BLaER1 treated with 17β-estradiol and CSF1 and Interleukin-3, amounts not matched to agents 10 nM and 100 nM (cell line): ENCODE results near the gene GFPT2.
A peak's percentile ranks its signal among the peaks of the same experiment; 100 is the strongest.

Experiments used
- H3K27ac ChIP-seq, 11 experiments: shearing (Covaris generic); formaldehyde crosslinking; 2 replicates each; pipeline ENCODE4 v1.8.1; 2022
- H3K27me3 ChIP-seq, 11 experiments: shearing (Covaris generic); formaldehyde crosslinking; 2 replicates each; pipeline ENCODE4 v1.8.1; 2022
- H3K36me3 ChIP-seq, 11 experiments: shearing (Covaris generic); formaldehyde crosslinking; 2 replicates each; pipeline ENCODE4 v1.8.1; 2022
- H3K4me1 ChIP-seq, 10 experiments: shearing (Covaris generic); formaldehyde crosslinking; 2 replicates each; pipeline ENCODE4 v1.8.1; 2022
- H3K4me2 ChIP-seq, 11 experiments: shearing (Covaris generic); formaldehyde crosslinking; 2 replicates each; pipeline ENCODE4 v1.8.1; 2022
- H3K4me3 ChIP-seq, 10 experiments: shearing (Covaris generic); formaldehyde crosslinking; 2 replicates each; pipeline ENCODE4 v1.8.1; 2022
- H3K9ac ChIP-seq, 11 experiments: shearing (Covaris generic); formaldehyde crosslinking; 2 replicates each; pipeline ENCODE4 v1.8.1; 2022
- H3K9me3 ChIP-seq, 11 experiments: shearing (Covaris generic); formaldehyde crosslinking; replicated peaks in 1 of 11; 2 replicates each; pipeline ENCODE4 v1.8.1; 2022
- H4K20me1 ChIP-seq, 11 experiments: shearing (Covaris generic); formaldehyde crosslinking; 2 replicates each; pipeline ENCODE4 v1.8.1; 2022
- Cebpa-rat ChIP-seq, 11 experiments: shearing (Covaris generic); IDR thresholded peaks; 2 replicates each; pipeline ENCODE4 v1.8.1; 2022

Gene GFPT2

GRCh38 chr5:180296771-180297170 is 56.4 kb downstream of the GFPT2 start:
- Histone ChIP-seq H3K4me1 (peaks cover 15 to 39% (median 27%) of the 10 kb centered on the region in 10 experiments), H3K4me2 (no peak overlapping the region; a peak in 1 of 22 replicates), H3K27me3 (no peaks in the 10 kb centered on the region; a peak in 1 of 22 replicates), H3K27ac (no peak overlapping the region), H3K9me3 (no peaks in the 10 kb centered on the region), H3K4me3 (no peak overlapping the region), H4K20me1 (peaks cover 0 to 19% (median 5%) of the 10 kb centered on the region in 11 experiments; a peak in 7 of 22 replicates), H3K9ac (no peak overlapping the region), H3K36me3 (peaks cover 0 to 8% (median 0%) of the 10 kb centered on the region in 11 experiments; a peak in 2 of 22 replicates)
- no peak for TF ChIP-seq Cebpa-rat (IDR thresholded peaks at IDR 0.05)

GRCh38 chr5:180294913-180295555 is 58.1 kb downstream of the GFPT2 start:
- TF ChIP-seq Cebpa-rat (IDR thresholded peaks at IDR 0.05), result no peak
- Histone ChIP-seq H4K20me1 (peaks cover 8 to 29% (median 15%) of the 10 kb centered on the region in 11 experiments; a peak in 20 of 22 replicates), H3K36me3 (peaks cover 0 to 8% (median 0%) of the 10 kb centered on the region in 11 experiments; a peak in 2 of 22 replicates), H3K27me3 (no peaks in the 10 kb centered on the region), H3K9ac (peak overlapping the region in 3 of 11 experiments; percentile 13 to 40 (median 32); a peak in 1 of 22 replicates), H3K27ac (no peak overlapping the region), H3K4me3 (no peak overlapping the region), H3K4me2 (peak overlapping the region in 3 of 11 experiments; percentile 19 to 42 (median 28); a peak in 5 of 22 replicates), H3K4me1 (peaks cover 25 to 49% (median 37%) of the 10 kb centered on the region in 10 experiments), H3K9me3 (no peaks in the 10 kb centered on the region)

GRCh38 chr5:180294411-180294810 is 58.7 kb downstream of the GFPT2 start:
- Histone ChIP-seq H3K9ac (peak overlapping the region in 5 of 11 experiments; percentile 4 to 40 (median 13); a peak in 2 of 22 replicates), H3K36me3 (peaks cover 0 to 8% (median 0%) of the 10 kb centered on the region in 11 experiments; a peak in 2 of 22 replicates), H3K4me3 (no peak overlapping the region), H3K27me3 (no peaks in the 10 kb centered on the region), H3K27ac (peak overlapping the region in 1 of 11 experiments; percentile 17; a peak in 1 of 22 replicates), H3K4me1 (peaks cover 31 to 55% (median 44%) of the 10 kb centered on the region in 10 experiments), H3K4me2 (peak overlapping the region in 4 of 11 experiments; percentile 19 to 42 (median 35); a peak in 6 of 22 replicates), H4K20me1 (peaks cover 15 to 35% (median 21%) of the 10 kb centered on the region in 11 experiments; a peak in 20 of 22 replicates), H3K9me3 (no peaks in the 10 kb centered on the region)
- no peak for TF ChIP-seq Cebpa-rat (IDR thresholded peaks at IDR 0.05)

- no peaks in the 10 kb centered on the region for H3K27me3 ChIP-seq
- H3K27ac ChIP-seq, result peak within 1 kb of the TSS; percentile 43 to 86 (median 81)
- peak within 1 kb of the TSS; percentile 74 to 97 (median 90) for H3K4me3 ChIP-seq
- peak within 1 kb of the TSS; percentile 79 to 94 (median 85) for H3K9ac ChIP-seq
- peaks cover 24 to 45% (median 37%) of the 10 kb centered on the region in 11 experiments; a peak in 21 of 22 replicates for H4K20me1 ChIP-seq
- peaks cover 33 to 62% (median 51%) of the 10 kb centered on the region in 10 experiments for H3K4me1 ChIP-seq
- no peaks in the 10 kb centered on the region for H3K9me3 ChIP-seq
- H3K36me3 ChIP-seq, result peaks cover under 1 to 19% (median 8%) of the 10 kb centered on the region in 11 experiments; a peak in 14 of 22 replicates
- no peak for TF ChIP-seq Cebpa-rat (IDR thresholded peaks at IDR 0.05)
- peak within 1 kb of the TSS; percentile 83 to 95 (median 89) for H3K4me2 ChIP-seq
Observed at GRCh38 chr5:180291943-180292831, 60.9 kb downstream of the GFPT2 start, which contains the start of gene MAPK9. Gene MAPK9 (minus strand): TSS chr5:180292083. CDS start chr5:180280561, 11,522 bp downstream.

DNA sequence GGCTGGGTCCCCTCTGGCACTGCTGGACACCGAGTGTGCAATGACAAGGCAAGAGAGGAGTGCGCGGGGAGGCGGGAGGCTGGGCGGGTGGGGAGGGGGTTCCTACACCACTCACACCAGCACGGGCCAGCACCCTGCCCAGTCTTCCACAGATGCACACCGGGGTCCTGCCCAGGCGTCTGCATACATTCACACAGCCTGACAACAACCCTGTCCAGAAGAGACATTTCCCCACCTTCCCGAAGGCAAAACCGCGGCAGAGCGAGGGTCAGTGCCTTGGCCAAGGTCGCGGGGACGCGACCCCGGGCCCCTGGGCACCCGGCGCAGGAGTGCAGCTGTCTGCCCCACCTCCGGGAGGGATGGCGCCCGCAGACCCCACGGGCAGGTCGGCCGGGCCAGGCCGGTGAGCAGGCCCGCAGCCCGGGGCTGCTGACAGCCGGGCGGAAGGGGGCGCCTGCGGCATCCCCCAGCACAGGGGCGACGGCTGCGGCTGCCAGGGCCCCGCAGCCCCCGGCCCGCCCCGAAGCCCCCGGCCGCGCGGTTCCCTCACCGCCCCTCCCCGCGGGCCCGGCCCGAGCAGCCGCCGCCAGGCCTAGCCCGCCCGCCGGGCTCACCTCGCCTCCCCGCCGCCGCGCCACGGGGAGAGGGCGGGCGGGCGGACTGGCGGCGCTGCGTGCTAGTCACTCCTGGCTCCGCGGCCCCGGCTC is 61.7 kb downstream of the GFPT2 start:
- Histone ChIP-seq H3K9ac (peak overlapping the region; percentile 79 to 94 (median 85)), H3K4me1 (peaks cover 33 to 66% (median 53%) of the 10 kb centered on the region in 10 experiments), H3K4me2 (peak overlapping the region; percentile 76 to 94 (median 85)), H3K27ac (peak overlapping the region; percentile 43 to 86 (median 81); a peak in 21 of 22 replicates), H4K20me1 (peaks cover 24 to 53% (median 37%) of the 10 kb centered on the region in 11 experiments; a peak in 21 of 22 replicates), H3K4me3 (peak overlapping the region; percentile 74 to 97 (median 90)), H3K27me3 (no peaks in the 10 kb centered on the region), H3K9me3 (peaks cover 0 to 8% (median 4%) of the 10 kb centered on the region in 11 experiments; a peak in 12 of 22 replicates), H3K36me3 (peaks cover 9 to 26% (median 16%) of the 10 kb centered on the region in 11 experiments; a peak in 21 of 22 replicates)
- no peak for TF ChIP-seq Cebpa-rat (IDR thresholded peaks at IDR 0.05)

- Histone ChIP-seq H3K4me2 (peak overlapping the region; percentile 76 to 94 (median 85)), H3K36me3 (peaks cover 10 to 28% (median 18%) of the 10 kb centered on the region in 11 experiments; a peak in 21 of 22 replicates), H3K9ac (peak overlapping the region; percentile 34 to 94 (median 85); a peak in 20 of 22 replicates), H3K27ac (no peak overlapping the region), H3K4me3 (peak overlapping the region; percentile 74 to 97 (median 90)), H3K4me1 (peaks cover 33 to 61% (median 51%) of the 10 kb centered on the region in 10 experiments), H3K9me3 (peaks cover 0 to 9% (median 5%) of the 10 kb centered on the region in 11 experiments; a peak in 12 of 22 replicates), H4K20me1 (peaks cover 24 to 54% (median 37%) of the 10 kb centered on the region in 11 experiments; a peak in 21 of 22 replicates), H3K27me3 (no peaks in the 10 kb centered on the region)
- TF ChIP-seq Cebpa-rat (IDR thresholded peaks at IDR 0.05), result no peak
Observed at GRCh38 chr5:180290568-180291233, 62.4 kb downstream of the GFPT2 start.

GRCh38 chr5:180289966-180290365 is 63.2 kb downstream of the GFPT2 start:
- Histone ChIP-seq H3K36me3 (peaks cover 10 to 31% (median 26%) of the 10 kb centered on the region in 11 experiments; a peak in 21 of 22 replicates), H3K27me3 (no peaks in the 10 kb centered on the region), H4K20me1 (peaks cover 24 to 59% (median 35%) of the 10 kb centered on the region in 11 experiments; a peak in 21 of 22 replicates), H3K4me3 (peak overlapping the region in 4 of 10 experiments; percentile 6 to 92 (median 84); a peak in 3 of 20 replicates), H3K9me3 (peaks cover 0 to 9% (median 5%) of the 10 kb centered on the region in 11 experiments; a peak in 12 of 22 replicates), H3K27ac (no peak overlapping the region), H3K4me1 (peaks cover 33 to 62% (median 48%) of the 10 kb centered on the region in 10 experiments), H3K4me2 (peak overlapping the region; percentile 76 to 94 (median 85)), H3K9ac (peak overlapping the region in 7 of 11 experiments; percentile 29 to 94 (median 88); a peak in 6 of 22 replicates)
- TF ChIP-seq Cebpa-rat (IDR thresholded peaks at IDR 0.05), result no peak
